GM12891 (cell line): ENCODE data around the gene OAS2.
A peak's percentile ranks its signal among the peaks of the same experiment; 100 is the strongest.

Experiments
- POLR2AphosphoS5 ChIP-seq: IDR thresholded peaks from 2 replicates; pipeline ENCODE4 v1.6.1; 2011; ENCODE audit warnings: low read depth, low read length, control low read depth
- SPI1 ChIP-seq: IDR thresholded peaks from 2 replicates; pipeline ENCODE4 v1.6.1; 2011; ENCODE audit warnings: low read depth, low read length, control low read depth
- TAF1 ChIP-seq: IDR thresholded peaks from 2 replicates; pipeline ENCODE4 v1.6.1; 2011; ENCODE audit warnings: low read depth, low read length, control low read depth

DNA sequence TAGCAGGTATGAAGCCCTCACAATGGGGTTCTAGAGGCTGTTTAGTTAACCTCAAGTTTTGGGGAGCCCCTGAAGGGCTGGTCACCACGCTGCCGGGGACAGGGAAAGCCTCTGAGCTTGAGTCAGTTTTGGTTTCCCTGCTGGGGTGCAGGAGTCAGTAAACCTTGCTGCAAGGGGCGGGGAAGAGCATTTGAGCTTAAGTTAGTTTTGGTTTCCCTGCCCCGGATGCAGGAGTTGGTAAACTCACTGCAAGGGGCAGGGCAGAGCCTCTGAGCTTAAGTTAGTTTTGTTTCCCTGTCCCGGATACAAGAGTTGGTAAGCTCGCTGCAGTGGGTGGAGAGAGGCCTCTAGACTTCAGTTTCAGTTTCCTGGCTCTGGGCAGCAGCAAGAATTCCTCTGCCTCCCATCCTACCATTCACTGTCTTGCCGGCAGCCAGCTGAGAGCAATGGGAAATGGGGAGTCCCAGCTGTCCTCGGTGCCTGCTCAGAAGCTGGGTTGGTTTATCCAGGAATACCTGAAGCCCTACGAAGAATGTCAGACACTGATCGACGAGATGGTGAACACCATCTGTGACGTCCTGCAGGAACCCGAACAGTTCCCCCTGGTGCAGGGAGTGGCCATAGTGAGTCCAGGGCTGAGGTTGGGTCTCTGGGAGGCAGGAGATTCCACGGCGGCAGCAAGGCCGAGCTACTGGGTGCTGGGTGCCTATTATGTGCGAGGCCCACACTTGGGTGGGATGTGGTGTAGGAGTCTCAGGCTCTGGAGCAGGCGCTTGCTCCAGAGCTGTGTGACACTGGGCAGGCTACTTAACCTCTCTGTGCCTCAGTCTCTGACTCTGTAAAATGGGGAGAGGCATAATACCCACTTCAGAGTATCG, at the start of gene OAS2:
- TF ChIP-seq POLR2AphosphoS5, result peak; percentile 73
- TF ChIP-seq SPI1, result no peak
- TF ChIP-seq TAF1, result peak; percentile 54
